HT1080 (cell line): ENCODE data around the gene RMI1. TPM values are rescaled to one million over a fixed set of nuclear protein-coding genes. Genes with fewer than 3 reads are reported as not detected.
"Not testable (repeated sequence)": the region's sequence is repeated elsewhere in the genome, so short reads cannot be mapped to it uniquely, and the experiment has no call there.

Experiments used
- DNase-seq: peaks from one replicate; pipeline ENCODE4 v3.0.0-alpha.2; 2015; ENCODE audit warnings: low read depth
- small RNA-seq: library from RNA; depleted of rRNA; stranded (forward); fragments of <200 nt; gene quantifications from one replicate; pipeline ENCODE3, GENCODE V24; 2014
- total RNA-seq: library from RNA; depleted of rRNA; stranded (reverse); fragments of >200 nt; shearing (Covaris generic); gene quantifications from 2 replicates; pipeline ENCODE4 v1.2.3, GENCODE V29; 2014; rRNA removed

Gene RMI1
- total RNA-seq, 1 experiment from 2014 or later = 5.3 TPM

DNA sequence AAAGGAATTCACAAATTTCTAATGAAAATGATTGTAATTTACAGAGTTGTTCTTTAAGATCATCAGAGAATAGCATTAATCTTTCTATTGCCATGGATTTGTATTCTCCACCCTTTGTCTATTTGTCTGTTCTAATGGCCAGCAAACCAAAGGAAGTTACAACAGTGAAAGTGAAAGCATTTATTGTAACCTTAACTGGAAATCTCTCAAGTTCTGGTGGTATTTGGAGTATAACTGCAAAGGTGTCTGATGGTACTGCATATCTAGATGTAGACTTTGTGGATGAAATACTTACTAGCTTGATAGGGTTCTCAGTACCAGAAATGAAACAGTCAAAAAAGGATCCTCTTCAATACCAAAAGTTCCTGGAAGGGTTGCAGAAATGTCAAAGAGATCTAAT is 21.7 kb downstream of the RMI1 start:
- no peak for DNase-seq

DNA sequence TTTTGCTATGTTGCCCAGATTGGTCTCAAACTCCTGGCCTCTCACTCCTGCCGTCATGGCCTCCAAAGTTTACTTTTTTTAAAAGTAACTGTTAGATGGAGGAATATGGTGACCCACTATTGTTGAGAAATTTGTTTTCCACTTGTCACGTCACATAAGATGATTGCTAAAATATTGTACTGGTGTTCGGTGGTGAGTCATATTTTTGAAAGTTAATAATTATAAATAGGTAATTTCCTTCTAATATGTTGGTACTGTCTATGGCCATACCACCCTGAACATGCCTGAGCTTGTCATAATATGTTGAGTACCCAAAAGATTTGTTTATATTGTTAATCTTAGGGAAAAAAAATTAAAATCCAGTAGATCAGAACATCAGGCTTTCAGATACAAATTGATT is 22.6 kb downstream of the RMI1 start:
- no peak for DNase-seq

DNA sequence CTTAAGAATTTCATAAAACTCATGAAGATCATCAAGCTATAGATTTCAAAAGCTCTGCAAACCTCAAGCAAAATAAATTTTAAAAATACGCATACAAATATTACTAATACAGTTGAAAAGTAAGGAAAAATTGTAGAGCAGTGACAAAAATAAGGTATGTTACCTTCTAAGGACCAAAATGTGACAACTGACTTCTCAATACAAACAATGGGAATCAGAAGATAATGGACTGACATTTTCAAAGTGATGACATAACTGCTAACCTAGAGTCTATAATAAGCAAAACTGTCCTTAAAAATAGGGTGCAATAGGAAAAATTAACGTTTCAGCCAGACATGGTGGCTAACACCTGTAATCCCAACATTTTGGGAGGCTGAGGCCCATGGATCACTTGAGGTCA is 27.1 kb downstream of the RMI1 start:
- no peak for DNase-seq

DNA sequence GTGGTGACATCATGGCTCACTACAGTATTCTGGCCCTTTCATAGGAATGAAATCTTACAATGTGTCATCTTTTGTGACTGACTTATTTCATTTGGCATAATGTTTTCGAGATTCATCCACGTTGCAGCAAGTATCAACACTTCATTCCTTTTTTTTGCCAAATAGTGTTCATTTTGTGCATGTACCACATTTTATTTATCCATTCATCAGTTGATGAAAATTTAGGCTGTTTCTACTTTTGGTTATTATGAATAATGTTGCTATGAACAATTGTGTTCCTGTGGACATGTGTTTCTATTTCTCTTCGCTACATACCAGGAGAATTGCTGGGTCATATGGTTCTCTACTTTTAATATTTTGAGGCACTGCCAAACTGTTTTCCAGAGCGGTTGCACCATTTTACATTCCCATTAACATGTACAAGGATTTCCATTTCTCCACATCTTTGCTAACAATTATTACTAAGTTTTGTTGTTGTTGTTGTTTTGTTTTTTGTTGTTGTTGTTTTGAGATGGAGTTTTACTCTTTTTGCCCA is 43.5 kb downstream of the RMI1 start:
- no peak for DNase-seq

DNA sequence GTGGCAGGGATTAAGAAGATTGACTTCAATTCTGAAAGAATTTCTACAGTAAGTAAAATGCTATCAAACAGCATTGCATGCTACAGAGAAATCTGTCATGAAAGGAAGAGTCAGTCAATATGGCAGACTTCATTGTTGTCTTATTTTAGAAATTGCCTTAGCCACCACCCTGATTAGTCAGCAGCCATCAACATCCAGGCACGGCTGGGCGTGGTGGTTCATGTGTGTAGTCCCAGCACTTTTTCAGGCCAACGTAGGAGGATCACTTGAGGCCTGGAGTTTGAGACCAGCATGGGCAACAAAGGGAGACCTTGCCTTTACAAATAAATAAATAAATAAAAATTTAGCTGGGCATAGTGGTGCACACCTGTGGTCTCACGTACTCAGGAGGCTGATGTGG is 46.6 kb downstream of the RMI1 start:
- DNase-seq = peak; percentile 31

DNA sequence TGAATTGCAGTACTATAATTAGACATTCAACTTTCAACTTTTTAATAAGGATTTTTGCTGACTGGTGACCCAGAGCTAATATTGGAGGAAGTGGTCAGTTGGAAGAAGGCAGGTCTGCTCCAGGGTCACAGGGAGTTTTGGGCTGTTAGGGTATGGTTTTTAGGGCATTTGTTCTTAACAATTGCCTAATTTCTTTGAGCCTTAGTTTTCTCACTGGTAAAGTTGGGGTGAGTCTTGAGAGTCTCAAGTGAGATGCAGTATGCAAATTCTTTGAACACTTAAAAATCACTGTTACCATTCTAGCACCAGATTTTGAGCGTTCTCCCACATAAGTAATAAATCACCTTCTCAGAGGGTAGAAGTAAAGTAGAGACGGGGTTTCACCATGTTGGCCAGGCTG is 50.9 kb downstream of the RMI1 start:
- DNase-seq = no peak

DNA sequence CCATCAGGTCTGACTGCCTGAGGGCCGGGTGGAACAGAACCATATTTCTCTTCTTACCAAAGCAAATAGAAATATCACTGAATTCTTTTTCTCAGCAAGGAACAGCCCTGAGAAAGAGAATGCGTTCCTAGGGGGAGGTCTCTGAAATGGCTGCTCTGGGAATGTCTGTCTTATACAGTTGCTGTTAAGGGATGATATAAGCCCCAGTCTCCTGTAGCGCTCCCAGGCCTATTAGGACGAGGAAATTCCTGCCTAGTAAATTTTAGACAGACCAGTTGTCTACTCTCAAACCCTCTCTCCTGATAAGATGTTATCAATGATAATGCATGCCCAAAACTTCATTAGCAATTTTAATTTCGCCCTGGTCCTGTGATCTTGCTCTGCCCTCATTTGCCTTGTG is 61.3 kb downstream of the RMI1 start:
- DNase-seq = not testable (repeated sequence)

DNA sequence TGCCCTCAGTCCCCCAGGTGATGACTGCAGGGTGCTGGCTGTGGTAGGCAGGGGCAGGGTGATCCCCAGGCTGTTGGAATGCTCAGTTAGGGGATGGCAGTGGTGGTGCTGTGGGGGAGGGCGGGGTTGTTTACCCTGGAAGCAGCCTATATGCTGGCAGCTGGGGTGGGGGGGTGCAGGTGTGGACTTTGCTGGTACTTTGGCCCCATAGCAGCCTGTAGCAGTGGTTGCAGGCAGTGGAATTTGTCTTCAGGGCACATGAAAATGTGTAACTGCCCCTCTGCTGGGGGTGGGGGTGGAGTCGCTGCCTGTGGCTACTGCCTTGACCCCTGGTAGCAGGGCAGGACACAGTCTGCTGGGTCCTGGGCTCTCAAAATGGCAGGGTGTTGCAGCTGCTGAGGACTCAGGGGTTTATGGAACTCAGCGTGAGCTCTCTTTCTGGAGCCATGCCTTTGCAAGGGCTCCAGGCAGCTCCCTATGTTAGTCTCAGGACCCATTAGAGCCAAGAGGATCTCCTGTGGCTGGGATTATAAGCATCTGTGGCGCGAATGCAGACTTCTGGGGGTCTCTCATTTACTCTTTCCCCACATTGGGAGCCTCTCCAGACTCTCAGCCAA is 65.0 kb downstream of the RMI1 start:
- no peak for DNase-seq

Small RNAs within 50 kb of the gene (small RNA-seq; reads per million reads assigned to genes)
- gene RF00019 = not detected

Other genes with a start within 250 kb of the RMI1 start
- 1.9 and 2.0 TPM in 2 replicates for gene GKAP1, start 163.0 kb upstream of the RMI1 start, total RNA-seq
- gene KIF27, start 59.4 kb upstream of the RMI1 start, total RNA-seq = 0.87 and 1.4 TPM in 2 replicates
- gene HNRNPK, start 590 bp upstream of the RMI1 start, total RNA-seq = 681 and 1,082 TPM in 2 replicates